ENCODE results near the gene PRR14.

- TF ChIP-seq RXRA (IDR thresholded peaks at IDR 0.05) (no peak), YY1 (IDR thresholded peaks at IDR 0.05) (no peak), MAX (IDR thresholded peaks at IDR 0.05) (no peak), CTCF (IDR thresholded peaks at IDR 0.05; ENCODE audit: low read depth, low read length, missing input control) (no peak), HNF4G (IDR thresholded peaks at IDR 0.05) (no peak), ATF3 (IDR thresholded peaks at IDR 0.05) (no peak), RAD21 (IDR thresholded peaks at IDR 0.05) (no peak), NR2F2 (IDR thresholded peaks at IDR 0.05) (no peak), REST (IDR thresholded peaks at IDR 0.05) (no peak), ZBTB33 (IDR thresholded peaks at IDR 0.05) (no peak)
Observed at GRCh38 chr16:30652005-30652296, 1.2 kb downstream of the PRR14 start.
